Stimulated activated naive CD4-positive, alpha-beta T cell treated with Interleukin-2 at 50 U/mL for 16 hours (primary cell): Measurements from ENCODE around the gene CCL4.
A peak's percentile ranks its signal among the peaks of the same experiment; 100 is the strongest.

ENCODE experiments used
- DNase-seq: peaks from one replicate; lab custom pipeline; 2025; lab: John Stamatoyannopoulos, UW

CCL4 gene

GRCh38 chr17:36144014-36144413 lies 40.4 kb downstream of the CCL4 start:
- no peak for DNase-seq

GRCh38 chr17:36144981-36145729 lies 41.5 kb downstream of the CCL4 start:
- no peak for DNase-seq

DNA sequence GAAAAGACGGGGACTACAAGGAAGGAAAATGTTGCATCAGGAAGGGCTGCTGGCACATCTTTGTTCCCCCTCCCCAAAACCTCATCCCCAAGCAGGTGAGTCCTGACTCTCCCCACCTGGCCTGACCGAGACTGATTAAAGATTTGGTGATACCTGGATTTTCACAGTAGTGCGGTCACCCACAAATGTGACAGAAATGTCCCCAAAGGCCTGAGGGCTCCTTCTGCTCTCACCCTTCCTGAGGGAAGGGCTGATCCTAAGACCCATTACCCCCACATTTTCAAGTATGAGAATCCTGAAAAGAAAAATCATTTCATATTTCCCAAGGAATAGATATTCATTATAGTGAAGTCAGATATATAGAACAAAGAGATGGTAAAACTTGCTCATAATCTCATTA lies 44.0 kb downstream of the CCL4 start:
- no peak for DNase-seq

DNA sequence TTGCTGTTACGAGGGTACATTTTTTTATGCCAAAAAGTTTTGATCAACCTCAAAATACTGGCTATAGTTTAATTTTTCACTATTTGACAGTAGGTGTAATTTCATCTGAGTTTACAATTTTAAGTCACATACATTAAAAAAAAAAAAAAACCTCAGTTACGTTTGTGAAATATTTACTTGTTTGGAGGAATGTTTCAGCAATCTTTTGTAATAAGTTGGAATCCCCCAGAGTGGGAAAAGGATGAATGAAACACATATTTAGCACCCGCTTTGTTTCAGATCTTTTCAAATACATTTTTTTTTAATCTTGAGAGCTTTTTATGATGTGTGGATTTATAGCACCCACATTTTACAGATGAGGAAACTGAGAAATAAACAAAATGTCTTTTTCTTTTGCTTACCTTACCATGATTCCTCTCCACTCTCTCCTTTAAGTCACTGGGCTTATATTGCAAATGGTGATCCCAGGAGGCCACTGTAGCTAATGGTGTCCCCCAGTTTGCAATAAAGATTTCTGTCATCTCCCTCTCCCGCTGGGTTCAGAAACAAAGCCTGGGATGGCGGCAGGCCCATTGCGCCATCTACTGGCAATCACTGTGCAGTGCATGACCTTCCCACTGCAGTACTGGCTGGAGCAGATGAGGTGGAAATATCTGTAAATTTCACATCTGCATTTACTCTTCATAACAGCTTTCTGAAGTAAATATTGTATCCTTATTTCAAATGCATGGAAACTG lies 45.1 kb downstream of the CCL4 start:
- DNase-seq, result peak; percentile 55

DNA sequence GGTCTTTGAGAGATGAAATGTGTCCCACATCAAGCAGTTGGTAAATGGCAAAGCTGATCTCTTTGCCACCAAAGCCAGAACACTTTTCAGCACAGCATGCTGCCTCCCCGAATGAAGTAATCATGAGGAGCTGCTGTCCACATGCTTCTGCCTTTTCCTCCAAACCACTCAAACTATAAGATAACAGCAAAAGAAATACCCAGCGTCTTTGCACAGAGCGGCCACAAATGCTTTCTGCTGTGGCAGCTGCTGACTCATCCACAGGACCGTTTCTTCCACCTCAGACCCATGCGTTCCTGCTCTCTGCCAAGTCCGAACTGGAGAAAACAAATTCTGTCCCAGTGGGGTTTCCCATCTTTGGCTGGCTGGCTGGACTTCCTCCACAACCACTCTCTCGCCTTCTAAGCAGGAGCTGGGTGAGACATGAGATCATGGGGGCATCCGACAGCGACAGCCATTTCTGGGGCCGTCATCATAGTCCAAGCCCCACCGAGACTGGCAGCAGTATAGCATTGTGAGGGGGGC lies 45.7 kb downstream of the CCL4 start:
- DNase-seq, result no peak

GRCh38 chr17:36151891-36152638 lies 48.4 kb downstream of the CCL4 start:
- no peak for DNase-seq

GRCh38 chr17:36152639-36153120 lies 49.1 kb downstream of the CCL4 start:
- no peak for DNase-seq

DNA sequence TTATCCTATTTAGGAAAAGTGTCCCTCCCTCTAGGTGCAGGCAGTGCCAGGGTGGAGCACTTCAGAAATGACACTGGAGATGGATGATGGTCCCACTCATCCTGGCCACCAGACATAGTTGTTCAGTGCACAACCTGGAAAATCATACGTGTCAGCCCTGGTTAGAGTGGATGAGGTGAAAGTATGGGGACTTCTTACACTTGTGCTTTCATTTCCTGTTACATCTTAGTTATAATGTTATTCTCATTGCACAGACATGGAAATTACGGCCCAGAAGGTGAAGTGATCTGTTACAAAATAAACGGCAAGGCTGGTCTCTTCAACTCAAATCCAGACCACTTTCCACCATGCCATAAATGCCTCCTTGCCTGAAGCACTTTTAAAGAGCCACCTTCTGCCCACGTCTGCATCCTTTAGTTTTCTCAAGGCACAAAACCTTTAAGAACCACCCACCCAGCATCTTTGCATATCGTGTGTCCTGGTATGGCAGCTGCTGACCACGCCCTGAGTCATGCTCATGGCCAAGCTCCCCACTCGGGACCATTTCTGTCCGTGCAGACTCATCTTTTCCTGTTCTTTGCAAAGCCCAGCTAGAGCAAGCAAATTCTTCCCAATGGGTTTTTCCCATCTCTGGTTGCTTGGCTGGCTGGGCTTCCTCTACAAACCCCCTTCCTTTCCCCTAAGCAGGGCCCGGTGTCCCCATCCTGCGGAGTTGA lies 50.4 kb downstream of the CCL4 start:
- no peak for DNase-seq
